Measurements from ENCODE around the gene FBXL13.

Gene FBXL13

DNA sequence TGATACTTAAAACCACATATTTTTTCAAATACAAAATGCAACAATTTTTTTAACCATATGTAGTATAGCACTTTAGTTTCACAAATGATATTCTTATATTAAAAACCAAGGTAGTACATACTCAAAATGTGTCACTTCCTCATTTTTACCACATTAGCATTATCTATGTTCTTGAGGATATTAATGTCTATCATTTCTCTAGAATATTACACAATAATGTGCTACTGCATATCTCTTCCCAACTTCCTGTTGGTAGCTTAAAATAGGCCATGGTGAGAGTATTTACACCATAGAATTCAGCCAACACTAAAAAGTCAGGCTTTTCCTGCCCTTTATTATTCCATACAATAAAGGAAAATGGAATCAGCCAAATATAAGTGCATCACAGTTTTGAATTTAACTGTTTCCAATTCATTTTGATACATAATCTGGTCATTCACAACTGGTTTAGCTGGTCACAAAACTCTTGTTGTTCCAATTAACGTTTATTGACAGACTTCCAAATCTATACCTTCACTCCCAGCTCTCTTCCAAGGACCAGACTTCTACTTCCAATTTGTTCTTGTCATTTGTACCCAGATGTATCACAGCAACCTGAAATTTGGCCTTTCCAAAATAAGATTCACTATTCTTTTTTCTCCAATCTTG lies 181.8 kb downstream of the FBXL13 start:
- no peak for DNase-seq (ENCODE audit: low read depth)

DNA sequence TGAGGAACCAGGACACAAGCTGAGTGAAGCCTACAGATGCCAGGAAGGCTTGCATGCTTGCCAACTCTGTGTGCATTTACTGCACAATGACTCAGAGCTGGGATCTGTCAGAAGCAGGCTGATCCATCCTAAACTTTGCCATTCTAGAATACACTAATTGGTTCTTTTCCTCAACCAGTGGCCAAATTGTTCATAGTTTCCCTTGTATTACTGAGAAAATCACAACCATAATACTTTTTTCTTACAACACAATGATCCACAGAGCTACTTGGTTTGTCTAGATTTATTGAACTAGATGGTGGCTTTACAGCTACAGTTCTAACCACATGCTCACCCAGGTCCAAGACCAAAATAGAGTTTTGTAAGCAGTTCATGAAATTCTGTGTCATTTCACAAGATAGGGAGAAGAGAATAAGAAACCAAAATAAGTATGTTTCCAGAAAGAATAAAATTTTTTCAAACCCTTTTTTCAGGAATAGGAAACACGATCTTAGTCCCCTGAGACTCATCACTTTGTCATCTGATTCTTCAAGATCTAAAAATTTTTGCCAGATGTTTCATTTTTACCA lies 182.8 kb downstream of the FBXL13 start:
- no peak for DNase-seq (ENCODE audit: low read depth)

DNA sequence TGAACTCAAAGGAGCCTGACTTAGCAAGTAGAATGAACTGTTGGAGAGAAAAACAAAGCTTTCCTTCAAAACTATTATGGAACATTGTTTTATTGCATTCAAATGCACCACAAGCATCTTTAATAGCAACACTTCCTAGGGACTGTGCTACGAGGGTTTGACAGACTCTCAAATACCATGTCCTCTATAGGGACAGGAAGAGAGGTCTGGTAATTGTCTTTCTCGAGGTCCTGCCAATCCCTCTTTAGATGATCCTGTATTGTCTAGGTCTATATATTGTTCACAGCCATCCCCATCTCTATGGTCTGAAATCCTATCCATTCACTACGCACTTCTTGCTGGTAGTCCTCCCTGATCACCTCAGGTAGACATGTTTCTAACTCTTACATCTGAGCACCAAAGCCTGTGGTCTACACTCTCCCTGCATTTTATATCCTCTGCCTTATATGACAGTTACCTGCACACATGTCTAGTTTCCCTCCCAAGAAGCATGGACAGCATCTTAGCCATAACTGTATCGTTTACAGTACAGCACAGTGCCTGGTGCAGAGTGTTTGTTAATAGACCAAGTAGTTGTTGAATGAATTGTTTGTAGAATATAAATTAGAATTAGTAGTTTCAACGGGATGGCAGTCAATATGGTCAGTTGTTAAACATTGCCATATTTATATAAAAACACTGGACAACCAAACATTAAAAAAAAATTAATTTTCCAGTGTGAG lies 183.5 kb downstream of the FBXL13 start:
- DNase-seq (ENCODE audit: low read depth) = no peak

DNA sequence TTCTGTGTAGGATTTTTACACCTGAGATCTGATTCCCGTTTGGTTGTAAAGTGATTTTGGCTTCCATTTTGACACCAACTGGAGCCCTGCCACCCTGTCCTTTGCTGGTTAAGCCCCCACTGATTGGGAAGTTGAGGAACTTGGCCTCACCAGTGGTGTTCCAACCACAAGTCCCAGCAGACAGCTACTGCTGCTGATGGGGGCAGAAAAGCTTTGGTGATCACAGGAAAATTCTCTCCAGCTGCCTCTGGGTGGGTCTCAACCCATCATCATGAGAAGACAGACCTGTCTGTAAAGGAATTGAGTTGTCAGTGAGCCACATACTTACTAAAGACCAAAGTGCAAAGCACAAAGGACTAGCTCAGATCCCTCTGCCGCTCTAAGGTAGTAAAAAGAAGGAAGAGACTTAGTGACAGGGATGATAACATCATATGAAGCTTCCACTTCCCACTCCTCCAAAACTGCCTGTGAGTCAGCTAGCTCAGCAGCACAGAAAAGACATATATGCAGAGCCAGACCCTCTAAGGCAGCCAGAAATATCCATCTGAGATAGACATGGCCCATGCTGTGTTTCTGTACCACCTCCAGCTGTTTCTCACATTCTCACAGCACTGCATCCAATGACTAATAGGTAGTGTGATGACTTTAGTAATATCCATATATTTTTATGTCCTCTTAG lies 184.2 kb downstream of the FBXL13 start:
- DNase-seq (ENCODE audit: low read depth) = no peak

DNA sequence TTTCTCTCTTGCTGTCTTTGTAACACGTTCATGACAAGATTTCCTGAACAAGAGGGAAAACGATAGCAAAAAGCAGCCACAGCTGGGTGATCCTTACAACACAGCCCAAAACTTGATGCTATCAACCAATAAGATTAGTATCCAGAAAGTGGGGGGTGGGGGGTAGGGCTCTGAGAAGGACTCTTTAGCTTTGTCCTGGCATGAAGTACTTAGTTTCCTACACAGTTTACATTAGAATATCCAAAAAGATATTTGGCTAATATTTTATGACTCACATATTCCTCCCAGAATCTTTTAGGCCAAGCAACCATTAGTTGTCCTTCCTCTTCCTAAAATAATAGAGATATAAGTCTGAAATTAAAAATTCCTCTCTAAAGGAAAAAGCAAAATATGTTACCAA lies 184.7 kb downstream of the FBXL13 start:
- no peak for DNase-seq (ENCODE audit: low read depth)

DNA sequence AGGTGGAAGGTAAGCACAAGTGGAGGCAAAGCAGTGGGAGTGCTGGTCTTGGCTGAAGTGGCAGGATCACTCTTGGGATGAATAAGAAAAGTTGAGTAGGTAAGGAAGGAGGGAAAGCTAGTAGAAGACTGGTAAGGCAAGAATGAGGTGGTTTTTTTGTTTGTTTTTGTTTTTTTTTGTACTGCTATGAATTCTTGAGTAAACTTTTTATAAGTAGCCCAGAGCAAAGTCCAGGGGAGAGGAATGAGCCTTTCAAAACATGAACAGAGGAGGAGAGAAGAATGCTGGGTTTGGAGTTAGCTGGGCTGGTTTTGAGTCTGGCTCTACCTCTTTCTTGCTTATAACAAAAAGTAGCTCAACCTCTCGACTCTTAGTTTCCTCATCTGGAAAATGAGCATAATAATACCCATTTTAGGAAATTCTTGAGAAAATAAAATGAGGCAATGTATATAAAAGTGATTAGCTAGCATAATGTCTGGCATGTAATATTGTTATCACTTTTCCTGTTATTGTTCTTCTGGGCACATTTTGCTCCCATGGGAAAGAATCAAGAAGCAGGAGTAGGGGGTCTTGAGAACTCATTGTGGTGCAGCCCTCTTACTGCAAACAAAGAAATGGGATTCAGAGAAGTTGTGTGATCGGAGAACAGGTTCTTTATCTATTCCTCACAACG lies 185.9 kb downstream of the FBXL13 start:
- no peak for DNase-seq (ENCODE audit: low read depth)

DNA sequence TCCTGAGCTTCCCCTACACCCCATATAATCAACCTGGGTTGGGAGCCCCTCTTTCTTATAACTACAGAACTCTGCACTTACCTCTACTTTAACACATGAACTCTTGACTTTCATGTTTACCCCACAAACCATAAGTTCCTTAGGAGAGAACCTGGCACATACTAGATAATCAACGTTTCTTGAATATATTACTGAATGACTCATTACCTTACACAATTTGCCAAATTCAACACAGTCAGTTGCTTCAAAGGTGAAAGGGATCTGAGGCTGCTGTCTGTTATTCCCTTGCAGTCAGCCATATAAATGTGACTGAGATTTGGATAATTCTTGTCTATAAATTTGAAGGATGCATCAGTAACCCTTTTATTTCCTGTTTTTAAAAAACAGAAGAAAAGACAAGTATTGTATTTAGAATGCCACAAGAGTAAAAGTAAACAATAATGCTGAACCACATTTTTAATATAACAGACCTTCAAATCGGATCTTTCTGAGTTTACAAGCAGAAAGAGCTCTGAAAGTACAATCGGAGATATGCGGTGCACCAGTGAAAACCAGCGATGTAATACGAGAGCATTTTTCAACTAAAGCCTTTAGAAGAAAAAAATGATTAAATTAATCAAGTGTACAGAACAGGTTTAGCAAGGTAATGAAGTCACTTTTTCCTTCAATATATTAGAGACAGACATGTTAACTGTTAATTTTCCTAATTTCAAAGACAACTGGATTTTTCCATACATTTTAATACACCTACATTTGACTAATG lies 191.3 kb downstream of the FBXL13 start:
- DNase-seq (ENCODE audit: low read depth) = no peak

DNA sequence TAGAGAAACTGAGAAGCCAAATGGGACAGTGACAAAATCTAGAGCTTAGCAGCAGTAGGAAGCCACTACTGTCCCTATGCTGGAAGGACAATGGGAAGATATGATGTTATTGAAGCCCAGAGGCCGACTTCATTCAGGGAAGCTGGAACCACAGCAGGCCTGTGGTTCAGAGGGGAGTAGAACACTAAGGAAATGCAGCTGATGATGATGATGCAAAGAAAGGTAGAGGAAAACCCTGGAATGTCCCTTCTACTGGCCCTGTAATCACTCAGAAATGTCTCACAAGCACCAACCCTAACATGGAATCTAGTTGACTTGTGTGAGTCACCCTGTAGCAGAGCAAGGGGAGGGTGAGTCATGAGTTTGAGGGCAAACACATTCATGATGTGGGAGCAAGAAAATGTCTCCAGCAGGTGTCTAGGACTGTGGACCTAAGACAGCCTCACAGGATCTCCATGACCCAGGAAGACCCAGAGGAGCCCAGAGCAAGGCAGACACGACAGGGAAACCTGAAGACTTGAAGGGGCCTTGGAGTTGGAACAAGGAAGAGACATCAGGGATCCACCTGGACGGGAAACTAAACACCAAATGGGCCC lies 198.8 kb downstream of the FBXL13 start:
- no peak for DNase-seq (ENCODE audit: low read depth)

DNA sequence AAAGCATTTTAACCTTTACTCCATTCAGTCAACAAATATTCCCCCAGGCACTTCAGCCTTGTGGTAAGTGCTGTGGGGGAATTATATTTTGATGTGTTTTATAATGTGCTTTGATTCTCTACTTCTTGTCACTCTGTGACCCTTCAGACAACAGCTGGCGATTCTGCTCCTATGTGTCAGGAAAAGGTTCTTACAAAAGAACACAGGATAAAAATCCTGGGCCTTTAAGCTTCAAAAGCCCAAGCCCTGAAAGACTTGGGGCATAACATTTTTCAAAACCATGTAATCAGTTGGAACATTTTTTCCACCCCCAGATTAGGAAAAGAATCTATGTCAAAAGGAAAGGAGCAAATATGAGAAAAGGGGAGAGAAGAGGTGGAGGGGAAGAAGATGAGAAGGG lies 199.6 kb downstream of the FBXL13 start:
- DNase-seq (ENCODE audit: low read depth) = no peak

DNA sequence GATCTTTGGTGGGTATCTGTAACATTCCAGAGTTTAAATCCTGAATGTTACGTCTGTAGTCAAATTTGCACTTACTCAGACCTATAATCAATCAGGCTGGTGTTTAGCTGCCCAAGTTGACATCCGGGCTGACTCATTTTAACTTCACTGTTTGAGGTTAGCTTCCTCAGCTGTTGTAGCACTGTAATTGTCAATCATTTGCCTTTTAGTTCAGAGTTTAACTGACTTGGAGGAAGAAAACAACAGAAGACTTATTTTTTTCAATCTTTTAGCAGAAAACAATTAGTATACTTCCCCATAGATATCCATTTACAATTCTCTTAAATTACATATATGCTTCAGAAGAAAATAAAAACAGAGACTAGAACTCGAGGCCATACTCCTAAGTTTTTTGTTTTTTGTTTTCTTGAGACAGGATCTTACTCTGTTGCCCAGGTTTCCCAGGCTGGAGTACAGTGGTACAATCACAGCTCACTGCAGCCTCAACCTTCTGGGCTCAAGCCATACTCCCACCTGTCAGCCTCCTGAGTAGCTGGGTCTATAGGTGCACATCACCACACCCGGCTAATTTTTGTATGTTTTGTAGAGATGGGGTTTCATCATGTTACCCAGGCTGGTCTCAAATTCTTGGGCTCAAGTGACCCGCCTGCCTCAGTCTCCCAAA lies 200.3 kb downstream of the FBXL13 start:
- DNase-seq (ENCODE audit: low read depth) = no peak

DNA sequence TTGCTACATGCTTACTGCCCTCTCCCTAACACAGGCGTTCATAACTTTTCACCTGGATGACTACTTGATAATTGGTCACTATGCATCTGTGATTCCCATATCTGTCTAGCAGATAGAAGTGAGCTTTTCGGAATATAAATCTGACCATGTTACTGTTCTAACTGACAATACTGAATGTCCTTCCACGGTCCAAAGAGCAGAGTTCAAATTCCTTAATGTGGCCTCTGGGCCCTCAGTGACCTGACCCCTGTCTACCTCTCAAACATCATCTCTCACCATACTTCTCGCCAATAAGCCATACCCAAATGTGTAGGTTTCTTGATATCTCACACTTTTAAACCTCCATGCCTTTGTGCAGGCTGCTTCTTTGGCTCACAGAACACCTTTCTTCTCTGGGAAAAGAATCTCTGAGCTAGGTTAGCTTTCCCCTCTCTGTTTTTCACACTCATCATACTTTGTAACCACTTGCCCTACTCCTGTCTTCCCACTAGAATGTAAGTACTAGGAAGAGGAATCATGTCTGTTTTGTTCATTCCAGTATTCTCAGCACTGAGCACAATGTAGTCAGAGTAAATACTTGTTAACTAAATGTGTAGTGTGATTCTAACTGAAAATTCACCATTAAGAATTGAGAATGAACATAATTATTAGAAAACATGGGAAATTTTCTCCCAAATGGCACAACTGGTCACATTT lies 201.0 kb downstream of the FBXL13 start:
- DNase-seq (ENCODE audit: low read depth) = no peak

DNA sequence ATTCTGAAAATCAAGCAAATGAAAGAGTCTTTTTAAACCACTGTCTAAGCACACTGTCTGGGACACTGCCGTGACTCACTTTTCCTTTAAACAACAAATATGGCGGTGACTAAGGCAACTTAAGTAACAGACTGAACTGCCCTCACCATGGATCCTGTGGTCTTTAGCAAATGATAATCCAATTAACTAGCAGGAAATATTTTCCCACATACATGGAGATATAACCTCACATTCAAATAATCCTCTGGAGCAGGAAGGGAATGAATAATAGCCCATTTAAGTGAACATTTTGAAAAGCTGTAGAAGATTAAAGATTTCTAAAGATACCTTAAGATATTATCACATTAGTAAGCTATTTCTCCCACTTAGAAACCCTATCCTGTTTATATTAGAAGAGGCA lies 202.1 kb downstream of the FBXL13 start:
- no peak for DNase-seq (ENCODE audit: low read depth)

DNA sequence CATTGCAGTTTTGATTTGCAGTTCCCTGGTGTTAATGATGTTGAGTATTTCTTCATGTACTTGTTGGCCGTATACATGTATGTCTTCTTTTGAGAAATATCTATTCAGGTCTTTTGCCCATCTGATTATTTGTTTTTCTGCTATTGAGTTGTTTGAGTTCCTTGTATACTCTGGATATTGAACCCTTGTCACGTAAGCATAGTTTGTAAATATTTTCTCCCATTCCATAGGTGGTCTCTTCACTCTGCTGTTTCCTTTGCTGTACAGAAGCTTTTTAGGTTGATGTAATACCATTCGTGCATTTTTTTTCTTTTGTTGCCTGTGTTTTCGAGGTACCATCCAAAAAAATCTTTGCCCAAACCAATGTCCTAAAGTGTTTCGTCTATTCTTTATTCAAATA lies 205.4 kb downstream of the FBXL13 start:
- DNase-seq (ENCODE audit: low read depth) = no peak

DNA sequence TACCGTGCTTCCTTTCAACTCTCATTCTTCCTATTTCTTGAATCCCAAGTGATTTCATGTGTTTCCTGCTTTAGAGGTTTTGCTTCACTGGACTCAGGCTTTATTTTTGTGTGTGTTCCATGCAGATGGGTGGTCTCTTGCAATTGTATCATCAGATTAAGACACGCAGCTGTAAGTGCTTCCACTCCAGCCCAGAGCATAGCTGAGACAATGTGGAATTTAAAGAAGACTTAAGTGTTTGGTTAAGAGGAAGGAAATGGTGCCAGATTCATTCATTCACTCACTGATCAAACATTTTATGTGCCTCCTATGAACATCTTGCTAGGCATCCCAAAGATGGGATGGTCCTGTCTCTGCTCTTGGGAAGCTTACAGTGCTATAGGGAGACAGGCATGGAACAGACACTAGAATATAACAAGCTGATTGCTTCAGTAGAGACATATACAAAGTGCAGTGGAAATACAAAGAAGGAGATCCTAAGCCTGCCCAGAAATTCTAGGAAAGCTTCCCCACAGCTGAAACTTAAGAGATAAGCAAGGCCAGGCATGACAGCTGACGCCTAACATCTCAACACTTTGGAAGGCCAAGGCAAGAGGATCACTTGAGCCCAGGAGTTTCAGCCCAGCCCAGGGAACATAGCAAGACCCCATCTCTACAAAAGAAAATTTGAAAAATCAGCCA lies 207.9 kb downstream of the FBXL13 start:
- DNase-seq (ENCODE audit: low read depth) = no peak

DNA sequence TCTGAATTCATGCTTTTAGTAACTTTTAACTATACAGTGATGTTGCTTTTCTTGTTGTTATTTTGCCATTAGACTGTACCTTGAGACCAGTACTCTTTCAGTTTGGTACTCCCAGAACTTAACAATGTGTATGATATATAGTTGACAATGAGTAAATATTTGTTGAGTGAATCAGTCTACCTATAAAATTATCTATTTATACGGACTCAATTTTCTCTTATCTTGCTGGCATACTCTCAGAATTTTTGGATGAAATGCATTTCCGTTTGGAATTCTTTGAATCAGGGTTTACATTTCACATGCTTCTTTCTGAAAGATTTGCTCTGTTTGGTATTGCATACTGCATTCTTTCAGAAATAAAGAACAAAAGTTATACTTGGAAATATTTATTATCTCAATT lies 209.6 kb downstream of the FBXL13 start:
- no peak for DNase-seq (ENCODE audit: low read depth)

DNA sequence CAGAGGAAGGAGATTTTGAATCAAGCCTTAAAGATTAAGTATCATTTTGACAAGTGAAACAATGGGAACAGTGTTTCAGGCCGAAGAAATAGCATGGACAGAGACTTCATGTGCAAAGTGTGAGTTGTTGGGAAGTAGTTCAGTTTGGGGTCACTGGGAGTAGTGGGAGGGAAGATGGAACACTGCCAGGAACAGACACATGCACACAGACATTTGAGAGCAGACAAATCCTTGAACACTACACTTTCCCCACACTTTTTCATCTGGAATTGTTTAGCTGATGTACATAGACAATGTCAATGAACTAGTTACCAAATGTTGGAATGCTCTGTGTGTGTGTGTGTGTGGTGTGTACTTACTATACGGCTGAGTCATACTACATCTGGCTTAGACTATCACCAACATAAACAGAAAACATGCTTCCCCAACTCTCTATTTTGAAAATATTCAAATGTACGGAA lies 214.2 kb downstream of the FBXL13 start:
- DNase-seq (ENCODE audit: low read depth) = no peak

DNA sequence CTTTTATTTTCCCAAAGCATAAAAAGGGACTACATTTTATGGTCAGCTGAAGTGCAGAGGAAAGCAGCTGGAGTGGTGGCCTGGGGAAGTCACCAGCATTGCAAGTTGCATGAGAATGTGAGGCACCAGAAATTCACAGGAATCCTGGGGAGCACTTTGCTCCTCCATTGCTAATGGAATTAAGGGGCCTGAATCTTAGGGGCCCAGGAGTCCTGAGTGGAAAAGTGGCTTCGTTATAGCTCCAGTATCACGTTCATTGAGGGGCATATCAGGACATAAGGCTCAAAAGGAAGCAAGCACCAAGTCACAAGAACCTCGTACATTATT lies 214.8 kb downstream of the FBXL13 start:
- DNase-seq (ENCODE audit: low read depth) = no peak

DNA sequence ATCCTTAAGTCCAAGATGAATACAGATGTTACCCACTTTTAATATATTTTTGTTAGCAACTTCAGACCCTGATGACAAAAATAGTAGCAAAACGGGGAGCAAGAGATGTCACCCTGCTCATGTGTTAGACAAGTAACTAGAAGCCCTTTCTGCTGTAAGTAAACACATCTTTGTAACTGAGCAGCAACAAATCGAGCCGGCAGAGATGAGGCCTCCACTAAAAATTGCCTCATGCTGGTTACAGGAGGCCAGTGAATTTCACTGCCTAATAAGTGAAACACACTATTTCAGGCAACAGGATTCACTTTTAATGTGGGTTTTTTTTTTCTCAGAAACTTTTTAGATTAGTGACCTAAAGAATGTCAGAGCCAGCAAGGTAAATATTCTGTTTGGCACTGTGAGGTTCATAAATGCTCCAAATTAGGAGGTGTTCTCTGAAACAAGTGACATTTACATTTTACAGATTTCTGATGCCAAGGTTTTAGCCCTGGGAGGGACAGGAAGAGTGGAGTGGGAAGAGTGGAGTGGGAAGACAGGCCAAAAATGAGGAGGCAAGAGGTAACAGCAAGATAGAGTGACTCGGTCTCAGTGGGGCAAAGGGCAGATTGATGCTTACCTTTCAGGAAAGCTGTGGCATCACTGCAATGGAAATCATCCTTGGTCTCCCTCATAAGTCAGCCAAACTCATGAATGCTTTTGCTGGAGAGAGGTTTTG lies 215.4 kb downstream of the FBXL13 start:
- no peak for DNase-seq (ENCODE audit: low read depth)

DNA sequence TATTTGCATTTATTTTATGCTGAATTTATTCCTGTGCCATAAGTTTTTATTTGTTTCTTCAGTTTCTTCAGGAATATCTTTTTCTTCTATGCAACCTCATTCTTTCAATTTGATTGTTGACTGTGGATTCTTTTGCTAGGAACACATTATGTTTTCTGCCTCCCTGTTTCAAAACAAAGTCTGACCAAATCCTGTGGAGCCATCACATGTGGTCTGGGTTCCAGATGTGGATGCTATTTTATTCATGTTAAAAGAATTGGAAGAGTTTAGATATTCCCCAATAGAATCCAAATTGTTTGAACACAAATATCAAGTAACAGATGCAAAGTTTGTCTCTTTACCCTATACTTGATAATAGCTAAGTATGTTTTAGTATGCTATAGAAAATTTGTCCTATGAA lies 218.6 kb downstream of the FBXL13 start:
- no peak for DNase-seq (ENCODE audit: low read depth)

Data from activated T-helper 1 cell treated with Interleukin-2 at 50 U/mL for 16 hours (primary cell).